HepG2 (cell line): ENCODE data around the gene ITPK1. TPM values are rescaled to one million over a fixed set of nuclear protein-coding genes. Genes with fewer than 3 reads are reported as not detected.

Experiments
- ATAC-seq: fragments of 200-7000 bp; cut with Tn5 transposase; 3 replicates; pipeline ENCODE4 v1.9.1; 2020; ENCODE audit warnings: mild to moderate bottlenecking, moderate library complexity
- BruUV-seq: library from RNA; stranded (reverse); fragments of 400-500 nt; replicated peaks from 2 replicates; lab custom pipeline; 2021; lab: Mats Ljungman, UMichigan
- CTCF ChIA-PET: fragments of 300-600 bp; formaldehyde crosslinking; extraction: SDS; loops from one replicate; lab custom pipeline; 2021; ENCODE audit warnings: low total read pairs, inconsistent platforms, low intra/inter-chr PET ratio; lab: Yijun Ruan, JAX
- POLR2A ChIA-PET: fragments of 350-600 bp; sonication (Branson Sonifier 250); formaldehyde crosslinking; loops from one replicate; lab custom pipeline; 2020; ENCODE audit warnings: antibody characterized with exemption, inconsistent platforms; lab: Yijun Ruan, JAX
- DNase-seq: peaks from one replicate; pipeline ENCODE4 v3.0.0-alpha.2; 2015; ENCODE audit warnings: low spot score
- FAIRE-seq: peaks from 3 replicates; lab custom pipeline; 2011; peaks lifted over from hg19 to GRCh38; lab: Jason Lieb, UNC
- H2AFZ ChIP-seq: one replicate; pipeline ENCODE4 v1.6.1; 2011; ENCODE audit warnings: low read length, inconsistent platforms
- H3K27ac ChIP-seq: fragments of 300-600 bp; 3 replicates; pipeline ENCODE4 v1.8.0; 2011; ENCODE audit warnings: mixed run types, mild to moderate bottlenecking, mixed read lengths, low read length, inconsistent platforms; ENCODE audit not compliant: insufficient read depth; ENCODE audit errors: extremely low read length
- H3K27me3 ChIP-seq, 2 experiments: fragments of 200-600 bp in 1 of 2; 2 replicates in 1 of 2; 3 replicates in 1 of 2; pipeline versions ENCODE4 v1.6.0 to v1.8.0; 2011; ENCODE audit warnings: low read length in 2 of 2, mild to moderate bottlenecking in 2 of 2, moderate library complexity in 2 of 2, inconsistent platforms in 1 of 2; ENCODE audit not compliant: insufficient read depth in 2 of 2, control insufficient read depth in 1 of 2
- H3K36me3 ChIP-seq, 2 experiments: fragments of 200-600 bp in 1 of 2; replicated peaks in 1 of 2; 2 replicates in 1 of 2; 3 replicates in 1 of 2; pipeline versions ENCODE4 v1.5.1 to v1.8.0; 2011; ENCODE audit warnings: low read length in 2 of 2, inconsistent platforms in 1 of 2; ENCODE audit not compliant: insufficient read depth in 2 of 2, control insufficient read depth in 1 of 2
- H3K4me1 ChIP-seq: 2 replicates; pipeline ENCODE4 v1.5.1; 2012; ENCODE audit warnings: low read length, inconsistent platforms; ENCODE audit not compliant: insufficient read depth
- H3K4me2 ChIP-seq: 2 replicates; pipeline ENCODE4 v1.6.0; 2011; ENCODE audit warnings: low read depth, low read length, inconsistent platforms
- H3K4me3 ChIP-seq, 3 experiments: fragments of 200-600 bp in 1 of 3; sonication (generic), shearing (Covaris generic) in 1 of 3; replicated peaks in 1 of 3; 2 replicates each; pipeline ENCODE4 v1.5.1; 2011 to 2016; ENCODE audit warnings: low read length in 3 of 3, inconsistent platforms in 2 of 3, low read depth in 2 of 3, mild to moderate bottlenecking in 2 of 3, control low read depth in 1 of 3, mixed read lengths in 1 of 3; ENCODE audit not compliant: insufficient read depth in 1 of 3
- H3K79me2 ChIP-seq: one replicate; pipeline ENCODE4 v1.6.1; 2011; ENCODE audit warnings: low read length, inconsistent platforms; ENCODE audit not compliant: insufficient read depth
- H3K9ac ChIP-seq: 2 replicates; pipeline ENCODE4 v1.6.0; 2011; ENCODE audit warnings: mild to moderate bottlenecking, low read depth, low read length, inconsistent platforms; ENCODE audit not compliant: insufficient read depth
- H3K9me3 ChIP-seq: 2 replicates; pipeline ENCODE4 v1.5.1; 2012; ENCODE audit warnings: mild to moderate bottlenecking, low read length
- H4K20me1 ChIP-seq: 2 replicates; pipeline ENCODE4 v1.6.0; 2011; ENCODE audit warnings: inconsistent platforms, mild to moderate bottlenecking, low read length, moderate library complexity; ENCODE audit not compliant: insufficient read depth
- ATM ChIP-seq: fragments of 450-650 bp; IDR thresholded peaks from 2 replicates; pipeline ENCODE4 v1.7.1; 2017; ENCODE audit warnings: mild to moderate bottlenecking, borderline replicate concordance
- GTF3A ChIP-seq: sonication (generic); formaldehyde crosslinking; conservative IDR thresholded peaks from 2 replicates; pipeline ENCODE4 v1.4.0; 2020; ENCODE audit warnings: mild to moderate bottlenecking, missing genetic modification reagents
- HDAC6 ChIP-seq: fragments of 200-600 bp; sonication (generic); IDR thresholded peaks from 2 replicates; pipeline ENCODE4 v1.7.0; 2017; ENCODE audit warnings: mild to moderate bottlenecking, antibody characterized with exemption, low read length, low read depth
- NR2F6 ChIP-seq, 2 experiments: IDR thresholded peaks; 2 replicates each; pipeline ENCODE4 v1.6.1; 2016; ENCODE audit warnings: antibody characterized with exemption in 1 of 2, mild to moderate bottlenecking in 1 of 2
- SALL1 ChIP-seq: sonication (generic); formaldehyde crosslinking; IDR thresholded peaks from 2 replicates; pipeline ENCODE4 v1.8.0; 2022; ENCODE audit warnings: mild to moderate bottlenecking, missing genetic modification reagents
- SALL2 ChIP-seq: sonication (generic); formaldehyde crosslinking; IDR thresholded peaks from 2 replicates; pipeline ENCODE4 v1.8.1; 2023; ENCODE audit warnings: mild to moderate bottlenecking, missing genetic modification reagents, inconsistent platforms
- SMC3 ChIP-seq: IDR thresholded peaks from 2 replicates; pipeline ENCODE4 v1.6.1; 2011; ENCODE audit warnings: low read length, improper control_type of control experiment
- SP4 ChIP-seq: sonication (generic); formaldehyde crosslinking; IDR thresholded peaks from 2 replicates; pipeline ENCODE4 v1.8.1; 2023; ENCODE audit warnings: mild to moderate bottlenecking, missing genetic modification reagents
- U2AF1 ChIP-seq: fragments of 200-400 bp; formaldehyde crosslinking; optimal IDR thresholded peaks from 2 replicates; pipeline ENCODE3; 2017; ENCODE audit warnings: mild to moderate bottlenecking, low read depth, low read length
- ZNF446 ChIP-seq: sonication (generic); formaldehyde crosslinking; IDR thresholded peaks from 2 replicates; pipeline ENCODE4 v1.5.0; 2020; ENCODE audit warnings: mild to moderate bottlenecking, missing genetic modification reagents
- ZNF644 ChIP-seq: IDR thresholded peaks from 2 replicates; pipeline ENCODE4 v1.6.1; 2016; ENCODE audit warnings: low read depth
- ZNF784 ChIP-seq: sonication (generic); formaldehyde crosslinking; IDR thresholded peaks from 2 replicates; pipeline ENCODE4 v1.5.1; 2020; ENCODE audit warnings: missing genetic modification reagents, mild to moderate bottlenecking, borderline replicate concordance
- WGBS: methylation state at CpG from one replicate; pipeline ENCODE4 v1.1.6; 2017; ENCODE audit warnings: low lambda C conversion rate; 5-methylcytosine and 5-hydroxymethylcytosine counted together
- in situ Hi-C: cut with HindIII; loops from 2 replicates; pipeline ENCODE4 v1.10.0; 2017; ENCODE audit warnings: low pct_unique_long_range_greater_than_20kb; ENCODE audit not compliant: extremely low pct_ligation_motif_present
- intact Hi-C: fragments of 100-400 bp; cut with micrococcal nuclease; formaldehyde crosslinking; loops from one replicate; pipeline ENCODE4 v1.10.0; 2022; ENCODE audit not compliant: unreplicated experiment
- polyA plus RNA-seq, 8 experiments: library from polyadenylated mRNA; depleted of rRNA in 3 of 8; stranded (reverse) in 7 of 8; unstranded in 1 of 8; fragments of >200 nt; fragmentation: Illumina TruSeq in 4 of 8; extraction: Trizol in 4 of 8; gene quantifications; 2 replicates each; pipeline versions ENCODE4 v1.2.1 to v1.2.3, GENCODE V29; 2011 to 2016; ENCODE audit warnings: low read depth in 4 of 8, missing spikeins in 1 of 8, mixed read lengths in 1 of 8; ENCODE audit not compliant: insufficient read depth in 1 of 8
- total RNA-seq, 5 experiments: library from RNA; depleted of rRNA; stranded (reverse); fragments of >200 nt; fragmentation: Illumina TruSeq; extraction: Trizol; gene quantifications; 2 replicates each; pipeline ENCODE4 v1.2.3, GENCODE V29; 2016; ENCODE audit warnings: low read depth in 1 of 5

Gene ITPK1
- total and polyA plus RNA-seq, 2 of the 13 experiments (the other 11 are each of a cell fraction or from before 2014, with no cell fraction given) = 20.5 to 47.5 TPM

GRCh38 chr14:92981726-92982125, 134.0 kb downstream of the ITPK1 start (continued):
- TF ChIP-seq ATM (no peak), ZNF784 (CRISPR knock-in tag) (no peak), SALL1 (no peak), GTF3A (CRISPR knock-in tag) (no peak), SMC3 (no peak), SALL2 (no peak), ZNF644 (CRISPR knock-in tag) (no peak)

- Histone ChIP-seq H3K27me3 (no peaks in the 10 kb centered on the region), H3K4me3 (no peak overlapping the region)
- TF ChIP-seq SP4 (CRISPR knock-in tag) (no peak), ZNF446 (CRISPR knock-in tag) (no peak), NR2F6 (IDR thresholded peaks at IDR 0.05) (no peak), NR2F6 (CRISPR knock-in tag; IDR thresholded peaks at IDR 0.05) (no peak), HDAC6 (no peak), U2AF1 (no peak)
- TF ChIP-seq, all 625 proteins: peak for 0
- ChIA-PET CTCF (no interaction called here), POLR2A (no interaction called here)
- 98% methylated on average over 4 of the region's 4 CpGs for WGBS
- H3K9ac ChIP-seq = no peak overlapping the region
- no peak for DNase-seq
- no peak for ATAC-seq
- H4K20me1 ChIP-seq = no peaks in the 10 kb centered on the region; the same call in 1 of the 2 replicates
- FAIRE-seq = no peak
- H3K4me1 ChIP-seq = peaks cover 34% of the 10 kb centered on the region
- H3K36me3 ChIP-seq = peaks cover 0 to 20% of the 10 kb centered on the region in 2 experiments; a peak in 1 of 5 replicates
- no peak overlapping the region for H3K4me2 ChIP-seq
- no TSS peak for BruUV-seq
- no peak overlapping the region for H2AFZ ChIP-seq
- H3K27ac ChIP-seq = no peak overlapping the region
- intact Hi-C loops = no loop called here
- in situ Hi-C loops = no loop called here
- no peaks in the 10 kb centered on the region for H3K79me2 ChIP-seq
- H3K9me3 ChIP-seq = peaks cover 22% of the 10 kb centered on the region
Measured at GRCh38 chr14:92980866-92981265, 134.9 kb downstream of the ITPK1 start.
